ENCODE measurements around the gene ZNF586.
"Not testable (repeated sequence)": the region's sequence is repeated elsewhere in the genome, so short reads cannot be mapped to it uniquely, and the experiment has no call there.

The ZNF586 gene

GRCh38 chr19:57769345-57770131 is at the start of gene ZNF586:
Gene ZNF586, plus strand, starts transcription at chr19:57769676. Its CDS starts 167 bp downstream, at chr19:57769843.
- peak within 1 kb of the TSS; percentile 74 for H3K4me3 ChIP-seq (ENCODE audit: low read depth, low read length)
- TF ChIP-seq POLR2A (IDR thresholded peaks at IDR 0.05; ENCODE audit: extremely low read depth, insufficient read length) = peak; percentile 72
- TF ChIP-seq, protein P1, sequence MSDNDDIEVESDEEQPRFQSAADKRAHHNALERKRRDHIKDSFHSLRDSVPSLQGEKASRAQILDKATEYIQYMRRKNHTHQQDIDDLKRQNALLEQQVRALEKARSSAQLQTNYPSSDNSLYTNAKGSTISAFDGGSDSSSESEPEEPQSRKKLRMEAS (IDR thresholded peaks at IDR 0.05; ENCODE audit: low read depth, low read length) = peak; percentile 60; the same call in 1 of the 2 replicates
- TF ChIP-seq MYC (IDR thresholded peaks at IDR 0.05; ENCODE audit: low read depth, low read length) = 0 out of 2 replicates have a peak, but pooled peaks have one; percentile 40
- TF ChIP-seq CTCF (IDR thresholded peaks at IDR 0.05; ENCODE audit: low read depth, low read length) = no peak
- DNase-seq (ENCODE audit: low read depth) = peak; percentile 90

- no peak for DNase-seq (ENCODE audit: low read depth)
- no peak overlapping the region for H3K4me3 ChIP-seq (ENCODE audit: low read depth, low read length)
- TF ChIP-seq POLR2A (IDR thresholded peaks at IDR 0.05; ENCODE audit: extremely low read depth, insufficient read length) (no peak), MYC (IDR thresholded peaks at IDR 0.05; ENCODE audit: low read depth, low read length) (no peak), CTCF (IDR thresholded peaks at IDR 0.05; ENCODE audit: low read depth, low read length) (no peak)
- TF ChIP-seq, protein P1 (IDR thresholded peaks at IDR 0.05; ENCODE audit: low read depth, low read length) = no peak
Measured at GRCh38 chr19:57719901-57720519, 49.5 kb upstream of the ZNF586 start.

DNA sequence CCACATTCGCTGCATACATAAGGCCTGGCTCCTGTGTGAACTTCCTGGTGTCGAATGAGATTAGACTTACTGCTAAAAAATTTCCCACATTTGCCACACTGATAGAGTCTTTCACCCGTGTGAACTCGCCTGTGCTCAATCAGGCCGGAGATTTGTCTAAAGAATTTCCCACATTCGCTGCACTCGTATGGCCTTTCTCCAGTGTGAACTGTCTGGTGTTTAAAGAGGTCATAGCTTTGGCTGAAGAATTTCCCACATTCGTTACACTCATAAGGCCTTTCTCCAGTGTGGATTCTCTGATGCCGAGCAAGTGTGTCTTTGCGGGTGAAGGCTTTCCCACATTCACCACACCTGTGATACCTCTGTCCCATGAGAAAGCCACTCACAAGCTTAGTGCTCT is 48.6 kb upstream of the ZNF586 start:
- TF ChIP-seq POLR2A (IDR thresholded peaks at IDR 0.05; ENCODE audit: extremely low read depth, insufficient read length) (no peak), MYC (IDR thresholded peaks at IDR 0.05; ENCODE audit: low read depth, low read length) (no peak), CTCF (IDR thresholded peaks at IDR 0.05; ENCODE audit: low read depth, low read length) (no peak)
- TF ChIP-seq, protein P1 (IDR thresholded peaks at IDR 0.05; ENCODE audit: low read depth, low read length) = no peak
- H3K4me3 ChIP-seq (ENCODE audit: low read depth, low read length) = no peak overlapping the region
- DNase-seq (ENCODE audit: low read depth) = no peak

DNA sequence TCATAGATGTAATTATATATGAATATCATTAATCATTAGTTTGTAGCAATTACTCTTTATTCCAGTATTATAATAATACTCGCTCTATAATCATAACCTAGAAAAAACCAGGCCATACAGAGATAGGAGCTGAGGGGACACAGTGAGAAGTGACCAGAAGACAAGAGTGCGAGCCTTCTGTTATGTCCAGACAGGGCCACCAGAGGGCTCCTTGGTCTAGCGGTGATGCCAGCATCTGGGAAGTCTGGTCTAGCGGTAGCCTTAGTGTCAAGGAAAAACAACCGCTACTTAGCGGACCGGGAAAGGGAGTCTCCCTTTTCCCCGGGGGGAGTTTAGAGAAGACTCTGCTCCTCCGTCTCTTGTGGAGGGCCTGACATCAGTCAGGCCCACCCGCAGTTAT is 31.2 kb upstream of the ZNF586 start:
- not testable (repeated sequence) for H3K4me3 ChIP-seq (ENCODE audit: low read depth, low read length); DNase-seq (ENCODE audit: low read depth)

GRCh38 chr19:57738770-57739169 is 30.7 kb upstream of the ZNF586 start:
- H3K4me3 ChIP-seq (ENCODE audit: low read depth, low read length); DNase-seq (ENCODE audit: low read depth): not testable (repeated sequence)

DNA sequence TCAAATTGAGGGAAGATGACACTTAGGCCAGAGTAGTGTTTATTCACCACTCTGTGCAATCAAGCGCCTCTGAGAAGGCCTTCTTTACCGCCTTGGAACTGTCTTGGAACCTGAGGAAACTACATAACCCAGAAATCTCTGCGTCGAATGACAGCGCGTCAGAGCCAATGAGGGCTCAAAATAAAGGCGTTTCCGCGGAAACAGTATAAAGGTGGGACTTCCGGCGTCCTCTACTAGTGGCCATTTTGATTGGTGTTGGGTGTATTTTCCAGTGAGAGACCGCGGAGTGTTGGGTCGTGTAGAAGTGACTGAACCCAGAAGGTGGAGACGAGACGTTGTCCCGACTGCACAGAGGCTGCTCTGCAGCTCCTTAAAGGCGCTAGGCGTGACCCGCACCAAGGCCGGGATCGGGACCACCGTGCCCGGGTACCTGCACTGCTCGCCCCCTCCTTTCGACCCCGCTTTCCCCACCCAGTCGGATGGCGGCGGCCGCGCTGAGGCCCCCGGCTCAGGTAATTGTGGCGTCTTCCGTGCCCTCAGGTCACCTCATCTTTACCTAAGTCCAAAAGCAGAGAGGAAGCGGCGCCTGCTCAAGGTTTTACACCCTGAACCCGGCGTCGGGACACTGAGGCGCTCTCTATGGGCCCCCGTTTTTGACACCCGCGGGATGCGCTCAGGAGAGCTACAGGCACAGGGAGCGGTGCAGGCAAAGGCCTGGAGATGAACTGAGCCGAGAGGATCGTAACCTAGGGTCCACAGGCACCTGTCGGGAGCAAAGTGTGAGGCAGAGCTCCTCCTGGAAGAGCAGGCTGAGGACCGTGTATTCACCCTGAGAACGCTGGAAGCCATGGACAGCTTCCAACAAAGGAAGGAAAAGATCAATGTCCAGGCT is 22.6 kb upstream of the ZNF586 start, which contains the start of gene ZNF776:
TSS of gene ZNF776 (plus strand) at position 236 of the 892 bp plus-strand sequence. CDS start at position 480, 244 bp downstream.
- TF ChIP-seq CTCF (IDR thresholded peaks at IDR 0.05; ENCODE audit: low read depth, low read length) (no peak), POLR2A (IDR thresholded peaks at IDR 0.05; ENCODE audit: extremely low read depth, insufficient read length) (peak; percentile 61), MYC (IDR thresholded peaks at IDR 0.05; ENCODE audit: low read depth, low read length) (peak; percentile 38; the same call in 1 of the 2 replicates)
- TF ChIP-seq, protein P1 (IDR thresholded peaks at IDR 0.05; ENCODE audit: low read depth, low read length) = peak; percentile 33; the same call in 1 of the 2 replicates
- peak within 1 kb of the TSS; percentile 84 for H3K4me3 ChIP-seq (ENCODE audit: low read depth, low read length)
- DNase-seq (ENCODE audit: low read depth) = peak; percentile 86

Data from NB4 (cell line).